ENCODE results near the gene PUS10. TPM values are rescaled to one million over a fixed set of nuclear protein-coding genes. Genes with fewer than 3 reads are reported as not detected.

The PUS10 gene
- total and polyA plus RNA-seq, 5 donors from 2014 or later: 4.5 to 7.1 (median 5.5) TPM

DNA sequence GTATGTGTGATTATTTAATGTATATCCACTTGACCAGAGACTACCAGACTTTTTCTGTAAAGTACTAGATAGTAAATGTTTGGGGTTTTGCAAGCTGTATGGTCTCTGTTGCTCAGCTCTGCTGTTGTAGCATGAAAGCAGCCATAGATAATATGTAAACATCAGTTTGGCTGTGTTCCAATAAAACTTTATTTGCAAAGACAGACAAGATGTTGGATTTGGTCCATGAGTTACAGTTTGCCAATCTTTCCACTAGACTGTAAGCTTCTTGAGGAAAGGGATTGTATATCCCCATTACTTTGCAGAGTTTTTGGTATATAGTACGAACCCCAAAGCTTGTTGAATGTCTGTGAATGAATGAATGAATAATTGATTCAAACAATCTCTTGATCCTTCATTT lies 119.5 kb downstream of the PUS10 start:
- peaks cover 59% of the 10 kb centered on the region for H3K36me3 Mint-ChIP-seq
- H3K4me1 Mint-ChIP-seq: peaks cover 25 to 37% (median 32%) of the 10 kb centered on the region in 4 donors
- no peaks in the 10 kb centered on the region for H3K9me3 Mint-ChIP-seq
- Histone ChIP-seq H3K27ac (ENCODE audit: insufficient read depth, low read length, poor library complexity, severe bottlenecking) (no peak overlapping the region), H3K27me3 (ENCODE audit: control insufficient read depth, insufficient read depth, low read length) (no peaks in the 10 kb centered on the region), H3K4me3 (ENCODE audit: low read depth, low read length) (no peak overlapping the region), H3K4me1 (ENCODE audit: control insufficient read depth, insufficient read depth, low read length, poor library complexity, severe bottlenecking) (peaks cover 7% of the 10 kb centered on the region), H3K9me3 (ENCODE audit: control insufficient read depth in 2 of 2, low read length in 2 of 2) (no peaks in the 10 kb centered on the region), H3K36me3 (ENCODE audit: control insufficient read depth, insufficient read depth, low read length) (peaks cover 79% of the 10 kb centered on the region)
- no peaks in the 10 kb centered on the region for H3K27me3 Mint-ChIP-seq
- no peak for DNase-seq
- no peak overlapping the region for H3K4me3 Mint-ChIP-seq
- H3K27ac Mint-ChIP-seq: peak overlapping the region in 1 of 3 donors; percentile 62
- no peak for ATAC-seq (ENCODE audit: low read depth in 2 of 2)

Other genes starting within 250 kb of the PUS10 start
- gene REL, start 136.7 kb downstream of the PUS10 start, total RNA-seq: 146 TPM
- gene REL, start 136.7 kb downstream of the PUS10 start, polyA plus RNA-seq: 10 to 100 TPM; 14.6 to 16.0 (median 15.6) TPM
- gene PEX13, start 535 bp downstream of the PUS10 start, total RNA-seq: 13.1 TPM
- gene PEX13, start 535 bp downstream of the PUS10 start, polyA plus RNA-seq: 10 to 100 TPM in 3 of 4 donors, 1 to 10 TPM in 1; 9.4 to 15.6 (median 13.6) TPM
- gene SANBR, start 47.6 kb upstream of the PUS10 start, total RNA-seq: 11.7 TPM
- gene SANBR, start 47.6 kb upstream of the PUS10 start, polyA plus RNA-seq: 1 to 10 TPM; 2.4 to 7.7 (median 4.2) TPM
- gene C2orf74, start 143.9 kb upstream of the PUS10 start, total RNA-seq: 7.6 TPM
- gene C2orf74, start 143.9 kb upstream of the PUS10 start, polyA plus RNA-seq: 10 to 100 TPM; 35.1 to 49.8 (median 44.8) TPM